ENCODE results near the gene RAG2.

Gene RAG2

DNA sequence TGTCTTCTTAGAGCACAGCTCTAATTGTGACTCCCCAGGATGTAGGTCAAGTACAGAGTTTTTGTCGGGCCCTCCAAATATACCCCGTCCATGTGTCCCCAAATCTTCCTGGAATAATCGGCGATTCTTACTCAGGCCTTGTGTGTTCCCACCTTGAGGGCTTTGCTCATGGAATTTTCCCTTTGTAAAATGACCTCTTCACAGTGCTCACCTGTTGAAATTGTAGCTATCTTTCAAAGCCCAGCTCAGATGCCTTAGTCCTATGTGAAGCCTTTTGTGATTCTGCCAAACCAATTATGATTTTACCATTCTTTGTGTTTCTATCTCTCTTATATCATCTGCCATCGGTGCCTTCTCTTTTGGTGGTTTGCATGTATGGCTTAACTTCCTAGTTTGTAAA is 30.1 kb upstream of the RAG2 start:
- TF ChIP-seq, protein P1, sequence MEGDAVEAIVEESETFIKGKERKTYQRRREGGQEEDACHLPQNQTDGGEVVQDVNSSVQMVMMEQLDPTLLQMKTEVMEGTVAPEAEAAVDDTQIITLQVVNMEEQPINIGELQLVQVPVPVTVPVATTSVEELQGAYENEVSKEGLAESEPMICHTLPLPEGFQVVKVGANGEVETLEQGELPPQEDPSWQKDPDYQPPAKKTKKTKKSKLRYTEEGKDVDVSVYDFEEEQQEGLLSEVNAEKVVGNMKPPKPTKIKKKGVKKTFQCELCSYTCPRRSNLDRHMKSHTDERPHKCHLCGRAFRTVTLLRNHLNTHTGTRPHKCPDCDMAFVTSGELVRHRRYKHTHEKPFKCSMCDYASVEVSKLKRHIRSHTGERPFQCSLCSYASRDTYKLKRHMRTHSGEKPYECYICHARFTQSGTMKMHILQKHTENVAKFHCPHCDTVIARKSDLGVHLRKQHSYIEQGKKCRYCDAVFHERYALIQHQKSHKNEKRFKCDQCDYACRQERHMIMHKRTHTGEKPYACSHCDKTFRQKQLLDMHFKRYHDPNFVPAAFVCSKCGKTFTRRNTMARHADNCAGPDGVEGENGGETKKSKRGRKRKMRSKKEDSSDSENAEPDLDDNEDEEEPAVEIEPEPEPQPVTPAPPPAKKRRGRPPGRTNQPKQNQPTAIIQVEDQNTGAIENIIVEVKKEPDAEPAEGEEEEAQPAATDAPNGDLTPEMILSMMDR (IDR thresholded peaks at IDR 0.05; ENCODE audit: low read depth, low read length): no peak

DNA sequence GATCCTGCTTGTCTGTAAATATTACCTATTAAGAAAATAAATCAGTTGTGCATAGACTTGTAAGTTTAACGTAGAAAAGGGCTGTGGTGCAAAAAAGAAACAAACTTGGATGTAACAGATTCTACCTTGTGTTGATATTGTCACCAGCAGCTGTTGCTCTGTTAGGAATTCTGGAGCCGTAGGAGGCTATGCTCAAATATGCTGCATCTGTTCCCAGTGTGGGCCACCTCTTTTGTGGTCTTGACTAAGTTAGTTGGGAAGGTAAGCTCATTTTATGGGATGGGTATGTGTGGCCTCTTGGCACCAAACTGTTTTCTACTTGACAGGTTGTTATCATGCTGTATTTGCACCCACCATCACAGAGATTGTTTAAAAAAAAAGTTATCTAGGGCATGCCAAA is 29.4 kb upstream of the RAG2 start:
- no peaks in the 10 kb centered on the region for H3K9me3 ChIP-seq (ENCODE audit: severe bottlenecking)
- H3K27ac ChIP-seq: no peak overlapping the region
- no peak overlapping the region for H3K4me3 ChIP-seq (ENCODE audit: low read depth, low read length)
- no peaks in the 10 kb centered on the region for H3K27me3 ChIP-seq (ENCODE audit: insufficient read depth, low read depth, severe bottlenecking)
- H3K36me3 ChIP-seq: no peaks in the 10 kb centered on the region
- TF ChIP-seq, protein P1 (IDR thresholded peaks at IDR 0.05; ENCODE audit: low read depth, low read length): no peak
- no peak for DNase-seq

More for the DNA sequence above, 30.1 kb upstream of the RAG2 start:
- Histone ChIP-seq H3K9me3 (ENCODE audit: severe bottlenecking) (no peaks in the 10 kb centered on the region), H3K27ac (no peak overlapping the region), H3K27me3 (ENCODE audit: insufficient read depth, low read depth, severe bottlenecking) (no peaks in the 10 kb centered on the region), H3K36me3 (no peaks in the 10 kb centered on the region), H3K4me3 (ENCODE audit: low read depth, low read length) (no peak overlapping the region)
- no peak for DNase-seq

DNA sequence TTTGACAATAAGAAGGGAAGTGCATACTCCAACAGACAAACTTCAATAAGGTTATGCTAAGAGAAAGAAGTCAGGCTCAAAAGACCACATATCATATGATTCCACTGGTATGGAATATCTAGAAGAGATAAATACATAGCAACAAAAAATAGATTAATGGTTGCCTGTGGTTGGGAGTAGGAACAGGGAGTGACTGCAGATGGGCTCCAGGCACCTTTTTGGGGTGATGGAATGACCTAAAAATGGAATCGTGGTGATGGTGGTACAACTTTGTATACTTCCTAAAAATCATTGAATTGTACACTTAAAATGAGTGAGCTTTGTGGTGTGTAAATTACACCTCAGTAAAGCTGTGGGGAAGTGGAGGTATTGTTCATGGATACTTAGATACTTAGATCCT is 29.0 kb upstream of the RAG2 start:
- no peaks in the 10 kb centered on the region for H3K27me3 ChIP-seq (ENCODE audit: insufficient read depth, low read depth, severe bottlenecking)
- no peaks in the 10 kb centered on the region for H3K9me3 ChIP-seq (ENCODE audit: severe bottlenecking)
- DNase-seq: no peak
- no peak overlapping the region for H3K27ac ChIP-seq
- TF ChIP-seq, protein P1 (IDR thresholded peaks at IDR 0.05; ENCODE audit: low read depth, low read length): no peak
- no peak overlapping the region for H3K4me3 ChIP-seq (ENCODE audit: low read depth, low read length)
- H3K36me3 ChIP-seq: no peaks in the 10 kb centered on the region

DNA sequence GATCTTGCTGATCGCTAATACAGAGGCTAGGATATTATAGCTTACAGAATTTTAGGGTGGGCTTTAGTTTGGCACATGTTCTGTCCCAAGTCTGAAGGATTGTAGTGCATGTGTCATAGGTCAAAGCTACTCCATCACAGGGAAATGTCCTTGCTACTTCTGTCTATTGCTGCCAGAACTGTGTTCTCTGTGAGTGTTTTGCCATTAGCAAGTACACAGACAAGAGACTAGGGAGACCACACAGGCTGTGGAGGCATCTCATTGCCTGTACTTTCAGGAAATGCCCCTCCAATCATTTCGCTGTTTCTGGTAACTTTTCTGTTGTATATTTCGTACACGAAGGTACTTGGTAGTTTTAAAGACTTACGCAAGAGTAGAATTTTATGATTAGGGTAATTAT is 25.5 kb upstream of the RAG2 start:
- no peaks in the 10 kb centered on the region for H3K27me3 ChIP-seq (ENCODE audit: insufficient read depth, low read depth, severe bottlenecking)
- TF ChIP-seq, protein P1 (IDR thresholded peaks at IDR 0.05; ENCODE audit: low read depth, low read length): no peak
- H3K4me3 ChIP-seq (ENCODE audit: low read depth, low read length): no peak overlapping the region
- H3K9me3 ChIP-seq (ENCODE audit: severe bottlenecking): no peaks in the 10 kb centered on the region
- no peak overlapping the region for H3K27ac ChIP-seq
- DNase-seq: no peak
- H3K36me3 ChIP-seq: no peaks in the 10 kb centered on the region

DNA sequence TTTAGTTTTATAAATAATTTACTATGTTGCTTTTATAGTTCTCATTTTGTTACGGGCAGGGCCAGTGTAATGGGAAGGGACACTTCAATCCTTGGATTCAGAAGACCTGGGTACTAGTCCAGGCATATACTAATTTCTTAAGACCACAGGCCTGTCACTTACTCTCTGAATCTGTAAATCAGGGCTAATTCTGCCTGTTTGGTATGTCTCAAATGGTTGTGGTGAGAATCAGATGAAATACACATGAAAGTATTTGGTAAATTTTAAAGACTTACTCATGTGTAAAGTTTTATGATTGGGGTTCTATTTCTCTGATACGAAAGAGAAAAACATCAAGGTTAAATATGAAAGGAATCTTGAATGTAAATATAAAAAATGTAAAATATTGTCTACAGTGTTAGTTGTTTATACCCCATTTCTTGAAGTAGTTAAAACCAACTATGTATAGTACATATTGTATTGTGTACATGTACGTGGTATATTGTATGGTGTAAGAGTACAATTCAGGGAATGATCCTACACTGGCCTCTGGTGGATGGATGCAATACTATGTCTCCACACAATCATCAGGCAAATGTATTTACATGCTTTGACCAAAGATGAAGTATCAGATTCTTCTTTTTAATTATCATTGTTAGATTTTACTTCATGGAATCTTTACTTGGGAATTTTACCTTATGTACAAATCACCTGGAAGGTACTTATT is 24.5 kb upstream of the RAG2 start:
- peak; percentile 19 for DNase-seq
- TF ChIP-seq, protein P1 (IDR thresholded peaks at IDR 0.05; ENCODE audit: low read depth, low read length): peak; percentile 37
- Histone ChIP-seq H3K4me3 (ENCODE audit: low read depth, low read length) (no peak overlapping the region), H3K9me3 (ENCODE audit: severe bottlenecking) (no peaks in the 10 kb centered on the region), H3K27me3 (ENCODE audit: insufficient read depth, low read depth, severe bottlenecking) (no peaks in the 10 kb centered on the region), H3K27ac (no peak overlapping the region), H3K36me3 (no peaks in the 10 kb centered on the region)

DNA sequence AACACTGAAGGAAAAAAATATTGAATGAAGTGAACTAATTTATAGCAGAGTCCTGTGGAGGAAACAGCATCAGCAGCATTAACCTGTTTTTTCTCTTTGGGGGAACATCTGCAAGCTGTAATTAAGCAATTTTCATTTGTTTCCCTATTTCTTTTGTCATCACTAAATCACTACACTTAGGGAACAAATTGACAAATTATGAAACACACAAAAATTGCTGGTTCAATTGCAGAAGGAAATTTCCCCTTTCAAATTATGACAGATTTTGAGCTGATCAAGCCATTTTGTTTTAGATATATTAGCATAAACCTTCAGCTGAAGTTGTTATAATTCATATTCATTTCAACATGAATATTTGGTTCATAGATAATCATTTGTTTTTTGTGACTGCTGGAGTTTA is 22.2 kb upstream of the RAG2 start:
- no peak for DNase-seq
- Histone ChIP-seq H3K9me3 (ENCODE audit: severe bottlenecking) (no peaks in the 10 kb centered on the region), H3K27me3 (ENCODE audit: insufficient read depth, low read depth, severe bottlenecking) (no peaks in the 10 kb centered on the region), H3K27ac (no peak overlapping the region), H3K36me3 (no peaks in the 10 kb centered on the region), H3K4me3 (ENCODE audit: low read depth, low read length) (no peak overlapping the region)
- TF ChIP-seq, protein P1 (IDR thresholded peaks at IDR 0.05; ENCODE audit: low read depth, low read length): no peak
